Adipocyte (in vitro differentiated cells): ENCODE data around the gene BANP.
"Not testable (repeated sequence)": the region's sequence is repeated elsewhere in the genome, so short reads cannot be mapped to it uniquely, and the experiment has no call there.

ENCODE experiments used
- DNase-seq: peaks from one replicate; pipeline ENCODE4 v3.0.0-alpha.2; 2015; ENCODE audit warnings: low read depth
- H3K27me3 ChIP-seq: replicated peaks from 2 replicates; pipeline ENCODE4 v1.7.0; 2013; ENCODE audit warnings: mild to moderate bottlenecking, low read length, moderate library complexity; ENCODE audit not compliant: control insufficient read depth, insufficient read depth
- H3K36me3 ChIP-seq: 2 replicates; pipeline ENCODE4 v1.7.0; 2013; ENCODE audit warnings: low read length, mild to moderate bottlenecking, moderate library complexity; ENCODE audit not compliant: control insufficient read depth, insufficient read depth, severe bottlenecking
- H3K4me1 ChIP-seq: 2 replicates; pipeline ENCODE4 v1.7.0; 2013; ENCODE audit warnings: mild to moderate bottlenecking, low read length, moderate library complexity; ENCODE audit not compliant: control insufficient read depth, insufficient read depth
- H3K4me3 ChIP-seq: 2 replicates; pipeline ENCODE4 v1.7.0; 2013; ENCODE audit warnings: mild to moderate bottlenecking, low read length, moderate library complexity
- H3K9ac ChIP-seq: 2 replicates; pipeline ENCODE4 v1.7.0; 2013; ENCODE audit warnings: mild to moderate bottlenecking, low read length, moderate library complexity
- H3K9me3 ChIP-seq: 2 replicates; pipeline ENCODE4 v1.7.0; 2013; ENCODE audit warnings: mild to moderate bottlenecking, low read length, moderate library complexity; ENCODE audit not compliant: control insufficient read depth

BANP gene

DNA sequence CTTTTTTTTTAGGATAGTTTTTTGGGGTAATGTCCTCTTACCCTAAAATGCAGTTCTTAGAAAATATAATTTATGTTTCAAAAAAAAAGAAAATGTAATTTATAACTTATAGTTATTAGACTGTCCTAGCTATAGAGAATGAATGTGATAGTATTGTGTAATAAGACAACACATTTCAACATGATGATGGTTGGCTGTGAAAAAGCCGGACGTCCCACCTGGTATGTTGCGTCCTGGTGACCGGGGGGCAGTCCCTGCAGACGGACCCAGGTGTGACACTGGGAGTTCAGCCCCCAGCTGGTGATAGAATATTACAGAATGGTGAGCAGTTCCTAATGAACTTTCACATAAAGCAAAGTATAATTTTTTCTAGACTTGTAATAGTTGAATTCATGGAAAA is 34.3 kb downstream of the BANP start:
- not testable (repeated sequence) for H3K9me3 ChIP-seq, H3K9ac ChIP-seq, H3K4me3 ChIP-seq, H3K27me3 ChIP-seq, DNase-seq
- Histone ChIP-seq H3K4me1 (peaks cover 18% of the 10 kb centered on the region), H3K36me3 (peaks cover 18% of the 10 kb centered on the region)

- H3K27me3 ChIP-seq, H3K9me3 ChIP-seq, H3K9ac ChIP-seq, H3K4me3 ChIP-seq: not testable (repeated sequence)
- peaks cover 18% of the 10 kb centered on the region for H3K4me1 ChIP-seq
- peak; percentile 46 for DNase-seq
- peaks cover 12% of the 10 kb centered on the region for H3K36me3 ChIP-seq
Observed at GRCh38 chr16:87986361-87986849, 35.2 kb downstream of the BANP start.

DNA sequence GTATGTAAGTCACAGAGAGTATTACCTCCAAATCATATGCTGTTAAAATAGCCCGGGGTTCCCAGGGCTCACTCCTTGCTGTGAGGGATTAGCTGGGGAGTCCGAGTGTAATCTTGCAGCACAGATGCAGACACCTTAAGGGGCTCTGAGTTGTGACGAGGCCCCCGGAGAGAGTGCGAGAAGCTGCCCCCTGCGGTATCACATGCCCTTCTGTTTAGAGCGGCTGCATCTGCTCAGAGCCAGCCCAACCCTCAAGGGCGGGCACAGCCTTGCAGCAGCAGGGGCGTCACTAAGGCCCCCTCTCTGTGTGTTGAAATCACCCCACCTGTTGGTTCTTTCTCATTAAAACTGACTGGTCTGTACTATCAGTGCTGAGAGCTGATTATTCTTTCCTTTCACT is 37.4 kb downstream of the BANP start:
- H3K27me3 ChIP-seq, DNase-seq, H3K36me3 ChIP-seq: not testable (repeated sequence)

DNA sequence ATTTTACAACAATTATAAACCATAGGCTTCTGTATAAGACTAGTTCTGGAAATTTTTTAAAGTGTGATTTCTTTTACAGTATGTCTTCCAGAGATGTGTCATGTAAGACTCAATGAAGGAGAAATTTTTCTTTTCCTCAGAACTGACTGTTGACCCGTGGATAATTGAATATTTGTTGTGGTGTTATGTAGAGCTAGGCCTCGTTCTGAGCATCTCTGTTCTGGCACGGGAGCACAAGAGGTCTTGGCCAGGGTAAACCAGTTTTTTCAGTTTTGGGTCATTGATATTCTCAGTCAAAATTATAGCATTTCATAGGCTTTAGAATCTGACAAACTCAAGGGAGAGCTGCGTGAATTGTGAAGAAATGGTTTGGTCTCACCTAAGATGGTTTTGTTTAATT is 39.0 kb downstream of the BANP start:
- H3K4me3 ChIP-seq, H3K4me1 ChIP-seq, DNase-seq, H3K36me3 ChIP-seq, H3K9ac ChIP-seq, H3K9me3 ChIP-seq, H3K27me3 ChIP-seq: not testable (repeated sequence)

More for the DNA sequence above, 37.4 kb downstream of the BANP start:
- H3K4me1 ChIP-seq: peaks cover 11% of the 10 kb centered on the region
- not testable (repeated sequence) for H3K9ac ChIP-seq, H3K4me3 ChIP-seq, H3K9me3 ChIP-seq

DNA sequence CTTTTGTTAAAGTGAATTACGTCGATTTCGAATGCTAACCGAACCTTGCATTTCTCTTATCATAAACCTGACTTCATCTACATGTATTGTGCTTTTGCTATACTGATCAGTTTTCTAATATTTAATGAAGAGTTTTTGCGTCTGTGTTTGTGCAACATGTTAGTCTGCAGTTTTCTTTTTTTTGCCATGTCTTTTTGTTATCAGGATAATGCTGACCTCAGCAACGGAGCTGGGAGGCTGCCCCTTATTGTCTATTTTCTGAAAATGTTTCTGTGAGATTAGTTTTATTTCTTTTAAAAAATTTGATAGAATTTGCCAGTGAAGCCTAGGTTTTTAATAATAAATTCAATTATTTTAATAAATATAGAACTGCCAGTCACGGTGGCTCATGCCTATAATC is 40.9 kb downstream of the BANP start:
- not testable (repeated sequence) for DNase-seq, H3K36me3 ChIP-seq, H3K4me1 ChIP-seq, H3K27me3 ChIP-seq, H3K9ac ChIP-seq, H3K4me3 ChIP-seq, H3K9me3 ChIP-seq

DNA sequence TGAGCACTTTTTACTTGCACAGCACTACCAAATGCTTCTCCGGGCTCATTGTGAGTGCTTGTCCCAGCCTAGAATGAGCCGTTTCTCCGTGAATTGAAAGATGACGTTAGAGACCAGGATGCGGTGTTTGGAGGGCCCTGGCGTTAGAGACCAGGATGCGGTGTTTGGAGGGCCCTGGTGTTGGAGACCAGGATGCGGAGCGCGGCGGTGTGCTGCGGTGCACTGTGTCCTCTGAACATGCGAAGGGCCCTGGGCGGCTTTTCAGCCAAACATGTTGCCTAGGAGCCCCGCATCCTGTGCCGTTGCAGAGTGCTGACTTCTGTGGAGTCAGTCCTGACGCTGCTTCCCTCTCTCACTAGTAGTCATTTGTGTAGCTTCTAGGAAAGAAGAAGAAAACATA is 42.7 kb downstream of the BANP start:
- Histone ChIP-seq H3K27me3 (no peaks in the 10 kb centered on the region), H3K9me3 (no peaks in the 10 kb centered on the region), H3K36me3 (peaks cover 3% of the 10 kb centered on the region), H3K4me1 (no peaks in the 10 kb centered on the region), H3K9ac (no peak overlapping the region), H3K4me3 (no peak overlapping the region)
- DNase-seq: no peak

DNA sequence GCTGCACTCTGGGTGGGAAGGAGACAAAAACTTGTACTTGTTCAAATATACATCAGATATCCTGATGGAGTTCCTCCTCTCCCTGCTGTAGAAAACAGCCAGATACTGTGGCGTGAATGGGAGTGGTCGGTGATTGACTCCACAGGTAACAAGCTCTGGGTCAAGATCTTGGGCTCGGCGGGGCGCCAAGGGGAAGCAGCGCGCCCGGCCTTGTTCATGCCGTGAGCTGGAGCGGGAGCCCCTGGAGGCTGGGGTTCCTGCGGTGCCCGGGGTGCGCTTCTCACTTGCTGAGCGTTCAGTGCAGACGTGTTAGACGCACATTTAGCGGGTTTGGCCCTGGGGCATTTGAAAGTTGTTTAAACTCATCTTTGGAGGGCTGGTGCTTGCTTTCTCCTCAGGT is 44.4 kb downstream of the BANP start:
- no peaks in the 10 kb centered on the region for H3K4me1 ChIP-seq
- peaks cover 3% of the 10 kb centered on the region for H3K36me3 ChIP-seq
- no peak overlapping the region for H3K9ac ChIP-seq
- no peak overlapping the region for H3K4me3 ChIP-seq
- H3K27me3 ChIP-seq: no peaks in the 10 kb centered on the region
- H3K9me3 ChIP-seq: no peaks in the 10 kb centered on the region
- DNase-seq: no peak

DNA sequence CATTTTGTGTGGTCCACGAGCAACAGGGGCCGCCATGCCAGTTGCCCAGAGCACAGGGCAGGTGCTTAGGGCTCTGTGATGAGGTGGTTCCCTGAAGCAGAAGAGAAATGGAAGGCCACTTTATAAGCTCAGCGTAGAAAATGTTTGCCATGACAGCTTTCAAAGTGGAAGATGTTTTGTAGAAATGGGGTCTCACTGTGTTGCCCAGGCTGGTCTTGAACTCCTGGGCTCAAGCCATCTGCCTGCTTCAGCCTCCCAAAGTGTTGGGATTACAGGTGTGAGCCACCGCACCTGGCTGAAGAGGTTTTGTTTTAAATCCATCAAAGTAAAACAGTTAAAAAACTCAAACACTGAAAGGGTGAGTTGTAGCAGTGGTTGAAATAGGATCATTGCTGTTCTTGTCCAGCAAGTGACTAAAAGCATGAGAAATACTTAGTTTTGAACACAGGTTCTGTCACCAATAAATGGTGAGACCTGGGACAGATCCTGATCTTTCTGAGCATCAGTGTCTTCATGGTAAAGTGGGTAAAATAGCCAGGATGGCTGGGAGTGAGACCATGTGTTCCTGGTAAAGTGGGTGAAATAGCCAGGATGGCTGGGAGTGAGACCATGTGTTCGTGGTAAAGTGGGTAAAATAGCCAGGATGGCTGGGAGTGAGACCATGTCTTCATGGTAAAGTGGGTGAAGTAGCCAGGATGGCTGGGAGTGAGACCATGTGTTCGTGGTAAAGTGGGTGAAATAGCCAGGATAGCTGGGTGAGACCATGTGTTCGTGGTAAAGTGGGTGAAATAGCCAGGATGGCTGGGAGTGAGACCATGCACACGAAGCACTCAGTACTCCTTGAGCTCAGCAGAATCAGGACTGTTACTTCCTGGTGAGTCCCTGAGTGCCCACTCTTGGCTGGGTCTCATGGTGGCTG is 46.0 kb downstream of the BANP start:
- Histone ChIP-seq H3K4me3 (no peak overlapping the region), H3K36me3 (peaks cover 3% of the 10 kb centered on the region), H3K27me3 (no peaks in the 10 kb centered on the region)

DNA sequence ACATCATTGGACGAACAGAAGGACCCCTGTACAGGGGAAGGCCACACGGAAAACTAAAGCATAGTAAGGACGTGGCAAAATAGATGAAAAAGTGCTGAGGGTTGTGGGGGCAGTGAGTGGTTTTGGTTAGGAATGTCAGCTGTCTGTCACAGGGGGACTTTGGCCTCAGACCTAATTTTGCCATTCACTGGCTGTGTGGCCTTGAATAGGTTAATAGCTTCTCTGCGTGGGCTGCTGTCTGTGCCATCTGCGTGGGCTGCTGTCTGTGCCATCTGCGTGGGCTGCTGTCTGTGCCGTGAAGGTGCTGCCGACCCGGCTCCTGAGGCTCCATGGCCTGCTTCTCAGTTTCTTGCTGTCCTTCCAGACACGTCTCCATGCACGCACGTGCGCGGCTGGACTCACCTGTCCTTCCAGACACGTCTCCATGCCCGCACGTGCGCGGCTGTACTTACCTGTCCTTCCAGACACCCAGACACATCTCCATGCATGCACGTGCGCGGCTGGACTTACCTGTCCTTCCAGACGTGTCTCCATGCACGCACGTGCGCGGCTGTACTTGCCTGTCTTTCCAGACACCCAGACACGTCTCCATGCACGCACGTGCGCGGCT is 47.1 kb downstream of the BANP start:
- not testable (repeated sequence) for H3K9ac ChIP-seq, H3K36me3 ChIP-seq, H3K9me3 ChIP-seq, H3K27me3 ChIP-seq, DNase-seq, H3K4me1 ChIP-seq, H3K4me3 ChIP-seq

More for the DNA sequence above, 46.0 kb downstream of the BANP start:
- Histone ChIP-seq H3K9ac (no peak overlapping the region), H3K4me1 (no peaks in the 10 kb centered on the region), H3K9me3 (no peaks in the 10 kb centered on the region)
- no peak for DNase-seq

DNA sequence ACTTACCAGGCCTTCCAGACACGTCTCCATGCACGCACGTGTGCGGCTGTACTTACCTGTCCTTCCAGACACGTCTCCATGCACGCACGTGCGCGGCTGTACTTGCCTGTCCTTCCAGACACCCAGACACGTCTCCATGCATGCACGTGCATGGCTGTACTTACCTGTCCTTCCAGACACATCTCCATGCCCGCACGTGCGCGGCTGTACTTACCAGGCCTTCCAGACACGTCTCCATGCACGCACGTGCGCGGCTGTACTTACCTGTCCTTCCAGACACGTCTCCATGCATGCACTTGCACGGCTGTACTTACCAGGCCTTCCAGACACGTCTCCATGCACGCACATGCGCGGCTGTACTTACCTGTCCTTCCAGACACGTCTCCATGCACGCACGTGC is 47.8 kb downstream of the BANP start:
- not testable (repeated sequence) for H3K36me3 ChIP-seq, H3K27me3 ChIP-seq, DNase-seq, H3K9ac ChIP-seq, H3K9me3 ChIP-seq, H3K4me1 ChIP-seq, H3K4me3 ChIP-seq

DNA sequence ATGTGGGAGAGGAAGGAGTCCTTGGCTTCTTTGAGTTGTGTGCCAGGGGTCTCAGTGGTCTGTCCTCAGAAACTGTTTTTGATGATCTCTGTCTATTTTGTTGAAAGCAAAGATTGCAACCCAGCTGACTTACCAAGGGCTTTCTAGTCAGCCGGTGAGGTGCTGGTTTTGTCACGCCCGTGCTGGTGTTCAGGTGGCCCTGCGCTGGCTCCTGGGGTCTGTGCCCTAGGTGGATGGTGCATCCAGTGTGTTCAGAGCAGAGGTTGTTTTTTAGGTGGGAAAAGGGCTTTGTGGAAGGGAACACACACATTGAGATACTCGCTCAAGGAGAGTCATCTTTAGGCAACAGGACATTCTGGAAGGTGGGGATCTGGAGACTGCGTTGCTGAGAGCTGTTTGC is 51.0 kb downstream of the BANP start:
- H3K27me3 ChIP-seq: no peaks in the 10 kb centered on the region
- H3K9ac ChIP-seq: no peak overlapping the region
- peaks cover 12% of the 10 kb centered on the region for H3K36me3 ChIP-seq
- DNase-seq: no peak
- no peaks in the 10 kb centered on the region for H3K9me3 ChIP-seq
- no peak overlapping the region for H3K4me3 ChIP-seq
- no peaks in the 10 kb centered on the region for H3K4me1 ChIP-seq
